Measurements from ENCODE around the gene RSL24D1.

Gene RSL24D1

GRCh38 chr15:55196458-55197361, at the start of gene RSL24D1:
Gene RSL24D1, minus strand, starts transcription at chr15:55196941. Its CDS starts 51 bp downstream, at chr15:55196890.
- in situ Hi-C loops (cut with MboI; ENCODE audit: low sequenced_read_pairs): no loop called here

- in situ Hi-C loops (cut with MboI; ENCODE audit: low sequenced_read_pairs): no loop called here
Observed at GRCh38 chr15:55245059-55245458, 48.3 kb upstream of the RSL24D1 start.

GRCh38 chr15:55241891-55242290, 45.1 kb upstream of the RSL24D1 start:
- in situ Hi-C loops (cut with MboI; ENCODE audit: low sequenced_read_pairs): no loop called here

DNA sequence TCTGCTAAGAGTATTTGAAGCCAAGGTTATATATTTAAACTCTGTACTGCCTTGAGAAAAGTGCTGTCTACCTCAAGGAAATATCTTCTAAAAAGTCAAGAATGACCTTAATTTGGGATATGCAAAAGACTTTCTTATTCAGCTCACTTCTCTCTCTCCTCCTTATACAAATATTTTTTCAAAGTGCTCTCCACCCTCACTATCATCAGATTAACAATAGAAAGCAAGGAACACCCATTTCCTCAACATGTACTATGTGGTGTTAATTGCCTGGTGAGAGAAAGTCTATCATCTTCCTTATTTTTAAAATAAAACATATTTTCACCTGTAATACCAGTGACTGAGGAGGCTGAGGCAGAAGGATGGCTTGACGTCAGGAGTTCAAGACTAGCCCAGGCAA, 44.4 kb upstream of the RSL24D1 start:
- in situ Hi-C loops (cut with MboI; ENCODE audit: low sequenced_read_pairs): no loop called here

- in situ Hi-C loops (cut with MboI; ENCODE audit: low sequenced_read_pairs): no loop called here
Observed at GRCh38 chr15:55240125-55240760, 43.5 kb upstream of the RSL24D1 start.

GRCh38 chr15:55239440-55240124, 42.8 kb upstream of the RSL24D1 start:
- in situ Hi-C loops (cut with MboI; ENCODE audit: low sequenced_read_pairs): no loop called here

DNA sequence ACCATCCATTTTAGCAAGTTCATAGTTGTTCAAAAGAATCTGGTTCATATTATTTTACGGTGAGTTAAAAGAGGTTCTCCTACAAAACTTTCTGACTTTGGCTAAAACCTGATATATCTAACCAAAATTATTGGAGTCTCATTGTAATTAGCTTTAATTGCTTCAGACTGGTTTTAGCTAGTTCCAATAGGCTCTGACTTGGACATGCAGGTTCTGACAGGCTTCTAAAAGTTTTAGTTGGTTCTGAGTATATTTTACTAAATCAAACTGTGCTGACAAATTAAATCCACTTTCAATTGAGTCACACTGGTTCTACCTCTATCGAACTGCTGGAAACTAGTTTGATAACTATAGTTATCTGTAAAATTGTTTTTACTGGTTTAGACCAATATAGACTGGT, 42.1 kb upstream of the RSL24D1 start:
- in situ Hi-C loops (cut with MboI; ENCODE audit: low sequenced_read_pairs): no loop called here

DNA sequence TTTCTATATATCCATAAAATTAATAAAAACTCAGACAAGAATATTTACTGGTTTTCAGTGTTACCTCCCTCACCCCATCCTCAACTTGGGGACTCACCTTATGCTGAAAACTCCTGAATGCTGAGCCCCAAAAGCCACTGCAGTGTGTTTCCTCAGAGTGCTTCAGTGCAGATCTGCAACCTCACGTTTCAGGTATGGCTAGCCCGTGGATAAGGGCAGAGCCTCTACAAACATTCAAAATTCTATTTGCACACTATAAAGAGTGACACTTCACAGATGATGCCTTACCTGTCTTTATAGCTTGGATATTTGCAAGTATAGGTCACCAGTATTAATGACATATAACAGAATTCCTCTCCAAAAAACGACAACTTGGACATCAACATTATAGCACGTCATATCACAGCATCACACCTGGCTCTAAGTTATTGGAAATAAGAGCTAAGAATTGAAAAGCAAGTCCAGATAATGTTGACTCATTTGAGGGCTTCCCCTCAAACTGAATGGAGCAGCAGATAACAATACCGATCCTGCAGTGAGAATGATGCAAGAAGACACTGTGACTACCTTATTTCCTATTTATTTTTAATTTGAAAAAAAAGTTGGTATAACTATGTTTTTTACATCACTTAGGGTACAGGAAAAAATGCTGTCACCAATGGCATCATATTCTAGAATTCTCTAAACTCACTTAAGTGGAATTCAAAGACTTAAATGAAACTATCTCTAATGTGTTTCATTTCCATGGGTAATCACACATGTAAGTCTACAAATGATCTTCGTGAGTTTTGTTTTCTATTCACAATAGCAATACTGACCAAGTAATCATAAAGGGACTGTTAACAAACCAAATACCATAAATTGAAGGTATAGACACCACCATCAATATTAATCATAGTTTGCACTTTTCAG, 40.7 kb upstream of the RSL24D1 start:
- in situ Hi-C loops (cut with MboI; ENCODE audit: low sequenced_read_pairs): no loop called here

DNA sequence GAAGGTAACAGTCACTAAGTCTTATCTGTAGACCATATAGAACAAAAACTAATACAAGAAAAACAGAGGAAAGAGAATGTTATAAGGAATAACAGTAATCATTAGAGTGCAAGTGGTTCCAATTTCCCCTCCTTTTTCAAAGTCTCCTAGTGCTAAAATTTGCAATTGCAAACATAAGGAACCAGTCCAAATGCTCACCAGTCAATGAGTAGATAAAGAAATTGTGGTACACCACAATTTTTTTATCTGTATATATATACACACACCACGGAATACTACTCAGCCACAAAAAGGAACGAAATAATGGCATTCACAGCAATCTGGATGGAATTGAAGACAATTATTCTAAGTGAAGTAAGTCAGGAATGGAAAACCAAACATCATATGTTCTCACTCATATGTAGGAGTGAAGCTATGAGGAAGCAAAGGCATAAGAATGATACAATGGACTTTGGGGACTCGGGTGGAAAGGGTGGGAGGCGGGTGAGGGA, 38.9 kb upstream of the RSL24D1 start:
- in situ Hi-C loops (cut with MboI; ENCODE audit: low sequenced_read_pairs): no loop called here

DNA sequence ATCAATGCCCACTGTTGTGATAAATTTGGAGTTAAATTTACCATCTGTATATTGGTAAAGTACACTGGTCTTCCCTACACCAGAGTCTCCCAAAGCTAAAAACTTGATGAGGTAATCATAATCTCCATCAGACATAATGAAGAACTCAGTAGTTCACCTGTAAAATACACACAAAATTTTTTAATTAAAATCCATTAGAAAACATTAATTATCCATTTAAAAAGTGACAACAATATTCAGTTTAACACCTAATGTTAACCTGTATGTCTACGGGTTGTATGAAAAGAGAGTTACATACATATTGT, 38.0 kb upstream of the RSL24D1 start:
- in situ Hi-C loops (cut with MboI; ENCODE audit: low sequenced_read_pairs): no loop called here

DNA sequence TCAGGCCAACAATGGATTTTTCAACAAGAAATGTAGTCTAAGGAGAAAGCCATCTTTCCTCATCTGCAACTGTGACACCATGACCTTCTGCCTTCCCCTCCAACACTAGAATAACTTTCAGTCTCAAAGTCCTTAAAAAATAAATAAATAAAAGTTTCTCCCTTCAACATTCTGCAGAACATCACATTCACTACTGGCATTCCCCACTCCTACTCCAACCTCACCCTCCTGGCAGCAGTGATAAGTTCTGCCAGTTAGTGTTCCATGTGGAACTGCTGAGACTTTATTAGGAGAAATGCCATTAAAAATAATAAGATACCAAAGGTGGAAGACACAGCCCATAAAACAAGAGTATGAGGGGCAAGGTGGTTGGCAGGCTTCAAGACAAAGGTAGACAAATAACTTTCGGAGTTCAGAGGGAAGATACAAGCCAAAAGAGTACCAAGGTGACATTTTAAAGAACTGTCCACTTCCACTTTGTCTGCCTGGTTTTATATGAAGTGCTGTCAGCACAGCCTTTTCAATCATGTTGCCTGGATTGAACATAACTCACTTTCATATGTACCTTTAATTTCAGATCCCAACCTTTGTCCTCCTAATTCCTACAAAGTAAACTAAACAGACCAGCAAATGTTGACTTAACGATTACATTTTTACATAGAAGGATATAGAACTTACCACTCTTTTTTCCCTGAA, 37.5 kb upstream of the RSL24D1 start:
- in situ Hi-C loops (cut with MboI; ENCODE audit: low sequenced_read_pairs): no loop called here

DNA sequence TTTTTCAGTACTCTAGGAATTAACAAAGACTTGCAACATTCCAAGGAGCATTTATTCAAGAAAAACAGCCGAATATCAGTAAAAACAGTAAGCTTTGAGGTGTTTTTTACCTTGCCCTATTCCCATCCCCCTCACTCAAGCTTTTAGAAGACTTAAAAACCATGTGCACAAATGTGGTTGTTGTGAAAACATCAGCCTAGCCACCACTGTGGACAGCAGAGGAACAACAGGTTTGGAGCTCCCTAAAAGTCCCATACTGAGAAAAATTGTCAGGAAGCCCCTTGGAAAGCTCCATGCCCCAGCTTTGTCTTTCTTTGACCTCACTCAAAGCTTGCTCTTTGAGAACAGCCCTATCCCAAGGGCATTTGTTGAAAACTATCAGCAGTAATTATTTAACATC, 34.7 kb upstream of the RSL24D1 start:
- in situ Hi-C loops (cut with MboI; ENCODE audit: low sequenced_read_pairs): no loop called here

- in situ Hi-C loops (cut with MboI; ENCODE audit: low sequenced_read_pairs): no loop called here
Observed at GRCh38 chr15:55230953-55231352, 34.2 kb upstream of the RSL24D1 start.

DNA sequence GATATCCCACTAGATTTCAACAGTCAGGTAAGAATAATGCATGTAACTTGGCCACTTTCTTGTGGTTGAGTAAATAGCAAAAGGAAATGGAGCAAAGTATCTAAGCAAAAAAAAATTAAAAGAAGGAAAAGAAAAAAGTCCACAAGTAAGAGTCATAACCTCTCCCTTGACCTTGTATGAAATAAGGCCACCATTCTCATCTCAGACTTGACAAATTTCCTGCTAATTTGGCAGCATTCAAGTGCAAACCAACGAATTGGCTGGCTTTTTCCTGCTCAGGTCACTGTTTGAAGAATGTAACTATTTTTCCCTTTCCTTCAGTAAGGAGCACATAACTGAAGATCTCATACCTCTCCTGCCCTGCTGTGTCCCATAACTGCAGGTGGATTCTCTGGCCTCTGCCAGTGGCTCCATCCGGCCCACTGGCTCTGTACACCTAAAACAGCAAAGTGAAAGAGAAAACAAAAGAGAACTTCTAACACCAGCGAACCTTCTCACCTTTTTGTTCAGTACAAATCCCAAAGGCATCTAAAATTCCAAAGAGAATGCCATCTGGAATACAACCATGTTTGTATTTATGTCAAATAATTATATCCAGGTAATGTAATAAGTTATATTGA, 33.4 kb upstream of the RSL24D1 start:
- in situ Hi-C loops (cut with MboI; ENCODE audit: low sequenced_read_pairs): no loop called here

DNA sequence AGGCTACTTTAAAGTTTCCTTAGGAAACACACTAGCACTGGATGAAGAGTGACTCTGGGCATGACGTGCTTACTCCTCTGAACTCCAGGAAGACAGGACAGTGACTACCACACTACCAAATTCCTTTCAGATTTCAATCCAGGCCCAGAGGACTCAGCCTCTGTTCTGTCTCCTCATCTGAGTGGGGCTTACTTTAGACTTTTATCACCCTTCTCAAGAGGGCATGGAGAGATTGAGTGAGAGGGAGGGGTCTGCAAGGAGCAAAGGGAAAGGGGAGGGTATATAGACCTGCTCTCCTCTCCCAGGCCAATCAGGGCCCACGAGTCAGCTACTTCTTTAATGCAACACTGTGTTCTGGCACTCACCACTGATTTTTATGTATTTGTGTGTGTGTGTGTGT, 29.4 kb upstream of the RSL24D1 start:
- in situ Hi-C loops (cut with MboI; ENCODE audit: low sequenced_read_pairs): no loop called here

DNA sequence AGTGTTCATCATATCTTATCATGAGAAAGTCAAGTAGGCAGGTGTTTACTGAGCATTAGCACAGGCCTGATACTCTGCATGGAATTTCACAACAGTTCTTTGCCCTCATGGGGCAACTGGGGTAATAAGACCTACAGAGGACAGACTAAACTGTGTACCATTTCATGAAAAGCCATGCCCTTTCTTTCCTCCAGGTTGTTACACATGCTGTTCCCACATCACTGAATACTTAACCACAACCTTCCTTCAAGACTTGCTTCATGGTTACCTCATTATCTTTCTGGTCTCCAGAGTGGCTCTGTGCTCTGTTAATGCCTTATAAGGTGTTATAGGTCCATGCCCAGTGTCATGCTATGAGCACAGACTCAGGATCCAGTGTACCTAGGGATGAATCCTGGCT, 28.2 kb upstream of the RSL24D1 start:
- in situ Hi-C loops (cut with MboI; ENCODE audit: low sequenced_read_pairs): loop anchor here (5.0 kb wide), 1 partner anchor 57 kb away; no protein-coding TSS in a partner anchor

- in situ Hi-C loops (cut with MboI; ENCODE audit: low sequenced_read_pairs): loop anchor here (5.0 kb wide), 1 partner anchor 60 kb away; no protein-coding TSS in a partner anchor
Observed at GRCh38 chr15:55222588-55222987, 25.8 kb upstream of the RSL24D1 start.

DNA sequence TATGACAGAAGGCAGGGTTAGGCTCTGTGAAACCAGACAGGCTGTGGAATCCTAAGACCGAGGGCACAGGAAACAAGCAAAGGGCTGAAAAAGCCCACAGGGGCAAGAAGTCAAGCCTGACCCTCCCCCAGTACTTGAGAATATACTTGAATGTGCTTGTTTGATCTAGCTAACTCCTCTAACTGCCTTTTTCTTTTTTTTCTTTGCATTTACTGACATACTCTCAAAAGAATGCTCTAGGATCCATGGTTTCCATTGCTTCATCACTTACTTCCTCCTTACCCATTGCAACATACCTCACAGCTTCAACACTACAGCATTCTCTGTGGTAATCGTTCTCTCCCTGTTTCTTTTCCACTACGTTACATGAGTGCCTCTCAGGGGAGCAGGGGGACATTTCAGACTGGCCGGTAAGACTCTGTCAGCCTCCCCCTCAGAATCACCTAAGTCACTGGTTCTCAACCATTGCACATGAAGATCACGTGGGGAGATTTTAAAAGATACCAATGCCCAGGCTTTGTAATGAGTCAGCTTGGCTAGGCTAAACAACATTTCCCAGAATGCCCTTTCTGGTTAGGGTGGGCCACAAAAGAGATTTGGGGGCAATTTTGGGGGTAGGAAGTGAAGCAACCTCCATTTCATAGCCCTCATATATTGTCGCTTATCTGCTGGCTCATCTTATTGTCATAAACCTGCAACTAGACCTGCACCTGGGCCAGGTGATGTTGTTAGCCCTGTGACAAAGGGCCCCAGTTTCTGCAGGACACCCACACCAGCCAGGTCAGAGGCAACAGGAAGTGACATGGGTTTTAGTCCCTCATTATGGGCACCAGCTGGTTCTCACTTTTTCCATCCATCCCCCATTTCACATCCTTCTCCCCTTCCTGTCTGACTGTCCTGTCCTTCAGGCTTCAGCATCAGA, 24.6 kb upstream of the RSL24D1 start:
- in situ Hi-C loops (cut with MboI; ENCODE audit: low sequenced_read_pairs): loop anchor here (5.0 kb wide), 1 partner anchor 61 kb away; no protein-coding TSS in a partner anchor

All from HL-60/S4 treated with phorbol 12-myristate 13-acetate at 8.2 ng/mL for 4 days and 3 days (cell line).